ENCODE results near the gene C12orf43. TPM values are rescaled to one million over a fixed set of nuclear protein-coding genes. Genes with fewer than 3 reads are reported as not detected.
A peak's percentile ranks its signal among the peaks of the same experiment; 100 is the strongest.

Gene C12orf43
- total RNA-seq, 1 donor from 2014 or later = 7.6 TPM

- Histone ChIP-seq H3K27ac (replicated peaks) (no peak overlapping the region), H3K4me1 (no peaks in the 10 kb centered on the region), H3K4me3 (no peak overlapping the region), H3K27me3 (ENCODE audit: low read depth) (no peaks in the 10 kb centered on the region), H3K36me3 (no peaks in the 10 kb centered on the region), H3K9me3 (replicated peaks) (no peaks in the 10 kb centered on the region)
- no peak for TF ChIP-seq CTCF (IDR thresholded peaks at IDR 0.05; ENCODE audit: borderline replicate concordance)
- intact Hi-C loops (cut with micrococcal nuclease) = loop anchor here (10.0 kb wide), 1 partner anchor 328 kb away; the partner anchor contains the start of gene CABP1
- DNase-seq = no peak
Observed at GRCh38 chr12:120972870-120973543, 43.3 kb downstream of the C12orf43 start.

- TF ChIP-seq CTCF (IDR thresholded peaks at IDR 0.05; ENCODE audit: borderline replicate concordance) = peak; percentile 83
- DNase-seq = no peak
- intact Hi-C loops (cut with micrococcal nuclease) = loop anchor here (10.0 kb wide), 1 partner anchor 327 kb away; the partner anchor contains the start of gene CABP1
- H3K4me3 ChIP-seq = no peak overlapping the region
- H3K4me1 ChIP-seq = no peaks in the 10 kb centered on the region
- H3K36me3 ChIP-seq = no peaks in the 10 kb centered on the region
- H3K27ac ChIP-seq (replicated peaks) = no peak overlapping the region
- H3K9me3 ChIP-seq (replicated peaks) = no peaks in the 10 kb centered on the region
- no peaks in the 10 kb centered on the region for H3K27me3 ChIP-seq (ENCODE audit: low read depth)
Observed at GRCh38 chr12:120971299-120972180, 44.7 kb downstream of the C12orf43 start.

- no peak for DNase-seq
- intact Hi-C loops (cut with micrococcal nuclease) = loop anchor here (10.0 kb wide), 1 partner anchor 326 kb away; the partner anchor contains the start of gene CABP1
- Histone ChIP-seq H3K27me3 (ENCODE audit: low read depth) (no peaks in the 10 kb centered on the region), H3K27ac (replicated peaks) (no peak overlapping the region), H3K36me3 (no peaks in the 10 kb centered on the region), H3K4me1 (no peaks in the 10 kb centered on the region), H3K4me3 (no peak overlapping the region), H3K9me3 (replicated peaks) (no peaks in the 10 kb centered on the region)
- TF ChIP-seq CTCF (IDR thresholded peaks at IDR 0.05; ENCODE audit: borderline replicate concordance) = no peak
Observed at GRCh38 chr12:120970310-120970709, 46.0 kb downstream of the C12orf43 start.

- no peak for TF ChIP-seq CTCF (IDR thresholded peaks at IDR 0.05; ENCODE audit: borderline replicate concordance)
- Histone ChIP-seq H3K27ac (replicated peaks) (no peak overlapping the region), H3K36me3 (no peaks in the 10 kb centered on the region), H3K4me1 (no peaks in the 10 kb centered on the region), H3K27me3 (ENCODE audit: low read depth) (no peaks in the 10 kb centered on the region), H3K4me3 (no peak overlapping the region), H3K9me3 (replicated peaks) (no peaks in the 10 kb centered on the region)
- intact Hi-C loops (cut with micrococcal nuclease) = no loop called here
- no peak for DNase-seq
Observed at GRCh38 chr12:120965534-120966091, 50.7 kb downstream of the C12orf43 start.

- intact Hi-C loops (cut with micrococcal nuclease) = no loop called here
- Histone ChIP-seq H3K27ac (replicated peaks) (no peak overlapping the region), H3K4me3 (no peak overlapping the region), H3K9me3 (replicated peaks) (no peaks in the 10 kb centered on the region), H3K36me3 (no peaks in the 10 kb centered on the region), H3K27me3 (ENCODE audit: low read depth) (no peaks in the 10 kb centered on the region), H3K4me1 (no peaks in the 10 kb centered on the region)
- no peak for DNase-seq
- TF ChIP-seq CTCF (IDR thresholded peaks at IDR 0.05; ENCODE audit: borderline replicate concordance) = no peak
Observed at GRCh38 chr12:120964298-120964697, 52.0 kb downstream of the C12orf43 start.

Measured in left ventricle myocardium inferior (tissue), 1 donor.